ENCODE results near the gene ENTPD8. TPM values are rescaled to one million over a fixed set of nuclear protein-coding genes. Genes with fewer than 3 reads are reported as not detected.

The ENTPD8 gene
- total and polyA plus RNA-seq, 2 experiments from 2014 or later, result 7.1 to 16.5 TPM

DNA sequence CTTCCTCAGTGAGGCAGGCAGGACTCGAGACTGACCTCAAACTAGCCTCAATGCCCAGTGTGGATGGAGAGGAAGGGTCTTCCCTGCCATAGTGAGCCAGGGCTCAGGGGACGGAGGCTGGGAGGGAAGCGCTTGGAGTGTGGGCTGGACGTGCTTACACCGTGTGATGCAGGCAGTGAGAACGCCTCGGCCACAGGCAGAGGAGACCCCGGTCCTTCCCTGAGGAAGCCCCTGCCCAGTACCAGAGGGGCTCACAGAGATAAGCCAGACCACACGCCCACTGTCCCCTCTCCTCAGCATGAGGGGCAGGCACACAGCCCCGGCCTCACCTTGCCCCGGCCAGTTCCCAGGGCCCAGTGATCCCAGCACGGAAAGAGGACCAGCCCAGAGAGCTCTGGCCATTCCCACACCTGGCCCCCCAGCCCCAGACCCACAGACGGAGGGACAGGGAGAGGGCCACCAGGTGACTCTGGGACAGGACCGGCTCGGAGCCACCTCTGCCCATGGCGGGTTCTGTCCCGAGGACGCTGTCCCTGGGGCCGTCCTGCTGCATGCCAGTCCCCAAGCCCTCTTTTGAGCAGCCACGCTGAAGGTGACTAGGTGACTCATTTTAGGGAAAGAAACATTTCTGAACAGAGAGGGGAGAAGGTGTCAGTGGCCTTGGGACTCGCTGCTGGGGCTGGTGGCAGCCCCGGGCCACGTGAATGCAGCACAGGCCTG, 24.0 kb upstream of the ENTPD8 start:
- 93% methylated on average over 23 of the region's 23 CpGs for WGBS (ENCODE audit: low lambda C conversion rate, missing lambda C conversion rate)
- H3K79me2 ChIP-seq, result no peaks in the 10 kb centered on the region
- H3K36me3 ChIP-seq (replicated peaks; ENCODE audit: insufficient read depth, low read depth), result no peaks in the 10 kb centered on the region
- H3K9me2 ChIP-seq (replicated peaks; ENCODE audit: insufficient read depth), result no peaks in the 10 kb centered on the region
- H3K9me3 ChIP-seq (ENCODE audit: low read depth), result no peaks in the 10 kb centered on the region
- no peaks in the 10 kb centered on the region for H4K20me1 ChIP-seq (ENCODE audit: insufficient read depth, poor library complexity, severe bottlenecking)
- H2AFZ ChIP-seq, result no peak overlapping the region
- H3K4me1 ChIP-seq (ENCODE audit: insufficient read depth), result no peaks in the 10 kb centered on the region
- no peak overlapping the region for H3K4me2 ChIP-seq
- no peak overlapping the region for H3K4me3 ChIP-seq
- TF ChIP-seq EZH2 (IDR thresholded peaks at IDR 0.05; ENCODE audit: borderline replicate concordance), result no peak
- no peak for DNase-seq (ENCODE audit: low spot score)
- H3K27ac ChIP-seq, result no peak overlapping the region
- H3K27me3 ChIP-seq, result no peaks in the 10 kb centered on the region

GRCh38 chr9:137464291-137464999, 23.3 kb upstream of the ENTPD8 start:
- Histone ChIP-seq H3K4me3 (no peak overlapping the region), H3K79me2 (no peaks in the 10 kb centered on the region), H3K27me3 (no peaks in the 10 kb centered on the region), H3K9me3 (ENCODE audit: low read depth) (no peaks in the 10 kb centered on the region), H3K4me2 (no peak overlapping the region), H3K4me1 (ENCODE audit: insufficient read depth) (peaks cover 3% of the 10 kb centered on the region), H3K27ac (no peak overlapping the region), H4K20me1 (ENCODE audit: insufficient read depth, poor library complexity, severe bottlenecking) (no peaks in the 10 kb centered on the region), H2AFZ (no peak overlapping the region), H3K36me3 (replicated peaks; ENCODE audit: insufficient read depth, low read depth) (no peaks in the 10 kb centered on the region), H3K9me2 (replicated peaks; ENCODE audit: insufficient read depth) (no peaks in the 10 kb centered on the region)
- 96% methylated on average over 28 of the region's 28 CpGs for WGBS (ENCODE audit: low lambda C conversion rate, missing lambda C conversion rate)
- DNase-seq (ENCODE audit: low spot score), result no peak
- no peak for TF ChIP-seq EZH2 (IDR thresholded peaks at IDR 0.05; ENCODE audit: borderline replicate concordance)
- no peak for TF ChIP-seq EZH2phosphoT487 (IDR thresholded peaks at IDR 0.05; ENCODE audit: low read depth, severe bottlenecking, unreplicated experiment)
- no peak for TF ChIP-seq CTCF (IDR thresholded peaks at IDR 0.05; ENCODE audit: poor library complexity)

DNA sequence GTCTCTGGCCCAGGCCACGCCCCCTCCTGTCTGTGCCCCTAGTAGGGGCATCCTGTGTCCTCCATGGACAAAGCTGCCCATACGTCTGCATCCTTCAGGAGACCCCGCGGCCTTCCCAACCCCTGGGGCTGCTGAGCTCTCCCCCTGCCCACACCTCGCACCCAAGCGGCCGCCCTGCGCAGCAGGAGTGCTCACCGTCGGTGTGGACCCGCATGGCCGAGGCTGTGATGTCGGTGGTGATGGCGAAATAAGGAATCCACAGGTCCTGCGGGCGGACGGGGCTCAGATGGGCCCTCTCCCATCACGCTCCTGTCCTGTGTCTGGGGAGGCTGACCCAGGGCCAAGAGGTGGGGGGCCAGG, 22.8 kb upstream of the ENTPD8 start:
- H2AFZ ChIP-seq, result no peak overlapping the region
- H3K27ac ChIP-seq, result no peak overlapping the region
- no peak for DNase-seq (ENCODE audit: low spot score)
- no peaks in the 10 kb centered on the region for H3K27me3 ChIP-seq
- no peaks in the 10 kb centered on the region for H3K9me2 ChIP-seq (replicated peaks; ENCODE audit: insufficient read depth)
- no peak for TF ChIP-seq EZH2 (IDR thresholded peaks at IDR 0.05; ENCODE audit: borderline replicate concordance)
- no peak for TF ChIP-seq EZH2phosphoT487 (IDR thresholded peaks at IDR 0.05; ENCODE audit: low read depth, severe bottlenecking, unreplicated experiment)
- no peak for TF ChIP-seq CTCF (IDR thresholded peaks at IDR 0.05; ENCODE audit: poor library complexity)
- H4K20me1 ChIP-seq (ENCODE audit: insufficient read depth, poor library complexity, severe bottlenecking), result no peaks in the 10 kb centered on the region
- H3K79me2 ChIP-seq, result no peaks in the 10 kb centered on the region
- peaks cover 4% of the 10 kb centered on the region for H3K4me1 ChIP-seq (ENCODE audit: insufficient read depth)
- H3K4me2 ChIP-seq, result no peak overlapping the region
- 97% methylated on average over 18 of the region's 18 CpGs for WGBS (ENCODE audit: low lambda C conversion rate, missing lambda C conversion rate)
- no peaks in the 10 kb centered on the region for H3K9me3 ChIP-seq (ENCODE audit: low read depth)
- H3K4me3 ChIP-seq, result no peak overlapping the region
- no peaks in the 10 kb centered on the region for H3K36me3 ChIP-seq (replicated peaks; ENCODE audit: insufficient read depth, low read depth)

Measured in hepatocyte (in vitro differentiated cells).